HepG2 (cell line): Measurements from ENCODE around the gene NOL4L. TPM values are rescaled to one million over a fixed set of nuclear protein-coding genes. Genes with fewer than 3 reads are reported as not detected.
A peak's percentile ranks its signal among the peaks of the same experiment; 100 is the strongest.

Experiments used
- ATAC-seq: fragments of 200-7000 bp; cut with Tn5 transposase; 3 replicates; pipeline ENCODE4 v1.9.1; 2020; ENCODE audit warnings: mild to moderate bottlenecking, moderate library complexity
- BruUV-seq: library from RNA; stranded (reverse); fragments of 400-500 nt; replicated peaks from 2 replicates; lab custom pipeline; 2021; lab: Mats Ljungman, UMichigan
- CTCF ChIA-PET: fragments of 300-600 bp; formaldehyde crosslinking; extraction: SDS; loops from one replicate; lab custom pipeline; 2021; ENCODE audit warnings: low total read pairs, inconsistent platforms, low intra/inter-chr PET ratio; lab: Yijun Ruan, JAX
- POLR2A ChIA-PET: fragments of 350-600 bp; sonication (Branson Sonifier 250); formaldehyde crosslinking; loops from one replicate; lab custom pipeline; 2020; ENCODE audit warnings: antibody characterized with exemption, inconsistent platforms; lab: Yijun Ruan, JAX
- DNase-seq: peaks from one replicate; pipeline ENCODE4 v3.0.0-alpha.2; 2015; ENCODE audit warnings: low spot score
- FAIRE-seq: peaks from 3 replicates; lab custom pipeline; 2011; peaks lifted over from hg19 to GRCh38; lab: Jason Lieb, UNC
- H2AFZ ChIP-seq: one replicate; pipeline ENCODE4 v1.6.1; 2011; ENCODE audit warnings: low read length, inconsistent platforms
- H3K27ac ChIP-seq: fragments of 300-600 bp; 3 replicates; pipeline ENCODE4 v1.8.0; 2011; ENCODE audit warnings: mixed run types, mild to moderate bottlenecking, mixed read lengths, low read length, inconsistent platforms; ENCODE audit not compliant: insufficient read depth; ENCODE audit errors: extremely low read length
- H3K27me3 ChIP-seq, 2 experiments: fragments of 200-600 bp in 1 of 2; 2 replicates in 1 of 2; 3 replicates in 1 of 2; pipeline versions ENCODE4 v1.6.0 to v1.8.0; 2011; ENCODE audit warnings: low read length in 2 of 2, mild to moderate bottlenecking in 2 of 2, moderate library complexity in 2 of 2, inconsistent platforms in 1 of 2; ENCODE audit not compliant: insufficient read depth in 2 of 2, control insufficient read depth in 1 of 2
- H3K36me3 ChIP-seq, 2 experiments: fragments of 200-600 bp in 1 of 2; replicated peaks in 1 of 2; 2 replicates in 1 of 2; 3 replicates in 1 of 2; pipeline versions ENCODE4 v1.5.1 to v1.8.0; 2011; ENCODE audit warnings: low read length in 2 of 2, inconsistent platforms in 1 of 2; ENCODE audit not compliant: insufficient read depth in 2 of 2, control insufficient read depth in 1 of 2
- H3K4me1 ChIP-seq: 2 replicates; pipeline ENCODE4 v1.5.1; 2012; ENCODE audit warnings: low read length, inconsistent platforms; ENCODE audit not compliant: insufficient read depth
- H3K4me2 ChIP-seq: 2 replicates; pipeline ENCODE4 v1.6.0; 2011; ENCODE audit warnings: low read depth, low read length, inconsistent platforms
- H3K4me3 ChIP-seq, 3 experiments: fragments of 200-600 bp in 1 of 3; sonication (generic), shearing (Covaris generic) in 1 of 3; replicated peaks in 1 of 3; 2 replicates each; pipeline ENCODE4 v1.5.1; 2011 to 2016; ENCODE audit warnings: low read length in 3 of 3, inconsistent platforms in 2 of 3, low read depth in 2 of 3, mild to moderate bottlenecking in 2 of 3, control low read depth in 1 of 3, mixed read lengths in 1 of 3; ENCODE audit not compliant: insufficient read depth in 1 of 3
- H3K79me2 ChIP-seq: one replicate; pipeline ENCODE4 v1.6.1; 2011; ENCODE audit warnings: low read length, inconsistent platforms; ENCODE audit not compliant: insufficient read depth
- H3K9ac ChIP-seq: 2 replicates; pipeline ENCODE4 v1.6.0; 2011; ENCODE audit warnings: mild to moderate bottlenecking, low read depth, low read length, inconsistent platforms; ENCODE audit not compliant: insufficient read depth
- H3K9me3 ChIP-seq: 2 replicates; pipeline ENCODE4 v1.5.1; 2012; ENCODE audit warnings: mild to moderate bottlenecking, low read length
- H4K20me1 ChIP-seq: 2 replicates; pipeline ENCODE4 v1.6.0; 2011; ENCODE audit warnings: inconsistent platforms, mild to moderate bottlenecking, low read length, moderate library complexity; ENCODE audit not compliant: insufficient read depth
- ADNP ChIP-seq: sonication (generic); formaldehyde crosslinking; IDR thresholded peaks from 2 replicates; pipeline ENCODE4 v1.4.0; 2020; ENCODE audit warnings: missing genetic modification reagents
- CC2D1A ChIP-seq: sonication (generic); formaldehyde crosslinking; IDR thresholded peaks from 2 replicates; pipeline ENCODE4 v1.8.1; 2023; ENCODE audit warnings: mild to moderate bottlenecking, missing genetic modification reagents
- CTCF ChIP-seq: sonication (generic); formaldehyde crosslinking; IDR thresholded peaks from 2 replicates; pipeline ENCODE4 v1.5.0; 2020; ENCODE audit warnings: mild to moderate bottlenecking, missing genetic modification reagents, moderate library complexity
- E2F1 ChIP-seq: sonication (generic); formaldehyde crosslinking; IDR thresholded peaks from 2 replicates; pipeline ENCODE4 v1.5.0; 2020; ENCODE audit warnings: missing genetic modification reagents
- GABPB1 ChIP-seq: IDR thresholded peaks from 2 replicates; pipeline ENCODE4 v1.6.1; 2016; ENCODE audit warnings: mild to moderate bottlenecking, missing genetic modification reagents, moderate library complexity, missing compliant biosample characterization
- KDM1A ChIP-seq: IDR thresholded peaks from 2 replicates; pipeline ENCODE4 v1.6.1; 2016; ENCODE audit warnings: missing compliant biosample characterization
- PHB2 ChIP-seq: fragments of 450-650 bp; IDR thresholded peaks from 2 replicates; pipeline ENCODE4 v1.6.1; 2018; ENCODE audit not compliant: partially characterized antibody
- ZBED4 ChIP-seq: sonication (generic); formaldehyde crosslinking; IDR thresholded peaks from 2 replicates; pipeline ENCODE4 v1.4.0; 2020; ENCODE audit warnings: missing genetic modification reagents, borderline replicate concordance
- ZMAT3 ChIP-seq: sonication (generic); formaldehyde crosslinking; conservative IDR thresholded peaks from 2 replicates; pipeline ENCODE4 v1.7.0; 2021; ENCODE audit warnings: missing genetic modification reagents
- ZNF207 ChIP-seq: fragments of 450-650 bp; IDR thresholded peaks from 2 replicates; pipeline ENCODE4 v1.6.1; 2016; ENCODE audit warnings: antibody characterized with exemption, borderline replicate concordance
- ZNF280D ChIP-seq: sonication (generic); formaldehyde crosslinking; IDR thresholded peaks from 2 replicates; pipeline ENCODE4 v1.5.1; 2020; ENCODE audit warnings: mild to moderate bottlenecking, missing genetic modification reagents
- ZNF33B ChIP-seq: sonication (generic); formaldehyde crosslinking; IDR thresholded peaks from 2 replicates; pipeline ENCODE4 v1.5.1; 2020; ENCODE audit warnings: mild to moderate bottlenecking, missing genetic modification reagents
- ZNF644 ChIP-seq: IDR thresholded peaks from 2 replicates; pipeline ENCODE4 v1.6.1; 2016; ENCODE audit warnings: low read depth
- WGBS: methylation state at CpG from one replicate; pipeline ENCODE4 v1.1.6; 2017; ENCODE audit warnings: low lambda C conversion rate; 5-methylcytosine and 5-hydroxymethylcytosine counted together
- in situ Hi-C: cut with HindIII; loops from 2 replicates; pipeline ENCODE4 v1.10.0; 2017; ENCODE audit warnings: low pct_unique_long_range_greater_than_20kb; ENCODE audit not compliant: extremely low pct_ligation_motif_present
- intact Hi-C: fragments of 100-400 bp; cut with micrococcal nuclease; formaldehyde crosslinking; loops from one replicate; pipeline ENCODE4 v1.10.0; 2022; ENCODE audit not compliant: unreplicated experiment
- polyA plus RNA-seq, 8 experiments: library from polyadenylated mRNA; depleted of rRNA in 3 of 8; stranded (reverse) in 7 of 8; unstranded in 1 of 8; fragments of >200 nt; fragmentation: Illumina TruSeq in 4 of 8; extraction: Trizol in 4 of 8; gene quantifications; 2 replicates each; pipeline versions ENCODE4 v1.2.1 to v1.2.3, GENCODE V29; 2011 to 2016; ENCODE audit warnings: low read depth in 4 of 8, missing spikeins in 1 of 8, mixed read lengths in 1 of 8; ENCODE audit not compliant: insufficient read depth in 1 of 8
- total RNA-seq, 5 experiments: library from RNA; depleted of rRNA; stranded (reverse); fragments of >200 nt; fragmentation: Illumina TruSeq; extraction: Trizol; gene quantifications; 2 replicates each; pipeline ENCODE4 v1.2.3, GENCODE V29; 2016; ENCODE audit warnings: low read depth in 1 of 5

The NOL4L gene
- total and polyA plus RNA-seq, 2 of the 13 experiments (the other 11 are each of a cell fraction or from before 2014, with no cell fraction given): 16.6 to 35.4 TPM

- H3K27ac ChIP-seq: peak overlapping the region; percentile 84
- FAIRE-seq: no peak
- TF ChIP-seq CC2D1A (CRISPR knock-in tag) (no peak), E2F1 (CRISPR knock-in tag) (no peak; the same call in 1 of the 2 replicates), ZMAT3 (no peak), ZNF280D (no peak), KDM1A (CRISPR knock-in tag) (no peak), ZNF33B (CRISPR knock-in tag) (no peak), ZBED4 (peak; percentile 69; the same call in 1 of the 2 replicates), PHB2 (no peak), ZNF207 (no peak), ADNP (no peak), ZNF644 (CRISPR knock-in tag) (no peak), GABPB1 (CRISPR knock-in tag) (peak; percentile 34; the same call in 1 of the 2 replicates), CTCF (peak; percentile 2; the same call in 1 of the 2 replicates)
These were observed 2.2 kb downstream of the NOL4L start for GRCh38 chr20:32582659-32583580.

More at GRCh38 chr20:32582659-32583580, 2.2 kb downstream of the NOL4L start:
- in situ Hi-C loops: no loop called here
- intact Hi-C loops: loop anchor here (2.0 to 5.0 kb wide), 2 partner anchors 36 to 60 kb away; no protein-coding TSS in a partner anchor
- no peak overlapping the region for H2AFZ ChIP-seq
- peak overlapping the region; percentile 96 for H3K4me2 ChIP-seq
- H3K27me3 ChIP-seq: peaks cover 11 to 25% of the 10 kb centered on the region in 2 experiments; a peak in 4 of 5 replicates
- DNase-seq (no peak), ATAC-seq (peak; percentile 16)
- 1% methylated on average over 66 of the region's 91 CpGs for WGBS
- H3K9ac ChIP-seq: peak overlapping the region; percentile 78
- CTCF ChIA-PET: no interaction called here
- BruUV-seq: no TSS peak
- no peaks in the 10 kb centered on the region for H4K20me1 ChIP-seq
- peaks cover 44% of the 10 kb centered on the region for H3K4me1 ChIP-seq
- no peaks in the 10 kb centered on the region for H3K9me3 ChIP-seq
- peak overlapping the region; percentile 65 to 97 (median 70) for H3K4me3 ChIP-seq
- no peaks in the 10 kb centered on the region for H3K36me3 ChIP-seq
- POLR2A ChIA-PET: interaction anchor here (0.7 to 3.2 kb wide), 6 partner anchors 14 to 1010 kb away, joined by 3 to 22 read pairs (median 8); no protein-coding TSS in a partner anchor
- H3K79me2 ChIP-seq: peaks cover 14% of the 10 kb centered on the region
